Right renal pelvis (tissue), 4 donors: Measurements from ENCODE around the gene HMGN4. TPM values are rescaled to one million over a fixed set of nuclear protein-coding genes. Genes with fewer than 3 reads are reported as not detected.
A peak's percentile ranks its signal among the peaks of the same experiment; 100 is the strongest.
"Not testable (repeated sequence)": the region's sequence is repeated elsewhere in the genome, so short reads cannot be mapped to it uniquely, and the experiment has no call there.

Source experiments
- DNase-seq, 4 donors: peaks; one replicate each; pipeline ENCODE4 v3.0.0-alpha.2; 2013; ENCODE audit warnings: low read depth in 4 of 4, low spot score in 3 of 4, missing footprints in 1 of 4
- polyA plus RNA-seq, 4 donors: library from polyadenylated mRNA; unstranded; fragments of 120-200 nt; gene quantifications; one replicate each; pipeline ENCODE4 v1.2.1, GENCODE V29; 2013; ENCODE audit not compliant: insufficient read length in 4 of 4

The HMGN4 gene
- polyA plus RNA-seq, 4 donors: 85.5 to 94.0 (median 90.4) TPM

- peak in 1 of 4 donors; percentile 81 for DNase-seq
Observed at GRCh38 chr6:26521600-26522391, 16.4 kb upstream of the HMGN4 start.

- DNase-seq: not testable (repeated sequence)
Observed at GRCh38 chr6:26522486-26523228, 15.5 kb upstream of the HMGN4 start.

- not testable (repeated sequence) for DNase-seq
Observed at GRCh38 chr6:26524314-26524713, 13.9 kb upstream of the HMGN4 start.

GRCh38 chr6:26524722-26525370, 13.3 kb upstream of the HMGN4 start:
- no peak for DNase-seq

GRCh38 chr6:26525838-26526237, 12.3 kb upstream of the HMGN4 start:
- DNase-seq: no peak

GRCh38 chr6:26526928-26527327, 11.2 kb upstream of the HMGN4 start:
- no peak for DNase-seq

- DNase-seq: no peak
Observed at GRCh38 chr6:26530203-26530602, 8.0 kb upstream of the HMGN4 start.

GRCh38 chr6:26531897-26532296, 6.3 kb upstream of the HMGN4 start:
- no peak for DNase-seq

GRCh38 chr6:26532699-26533531, 5.3 kb upstream of the HMGN4 start:
- peak in 3 of 4 donors; percentile 86 to 93 (median 87) for DNase-seq

GRCh38 chr6:26533532-26533931, 4.6 kb upstream of the HMGN4 start:
- DNase-seq: no peak

- no peak for DNase-seq
Observed at GRCh38 chr6:26534681-26535465, 3.3 kb upstream of the HMGN4 start.

- peak in 1 of 4 donors; percentile 35 for DNase-seq
Observed at GRCh38 chr6:26536571-26537159, 1.5 kb upstream of the HMGN4 start.

- DNase-seq: peak in 3 of 4 donors; percentile 85 to 87 (median 86)
Observed at GRCh38 chr6:26537160-26537845, 863 bp upstream of the HMGN4 start.

- DNase-seq: peak in 1 of 4 donors; percentile 50
Observed at GRCh38 chr6:26538572-26538902, 371 bp downstream of the HMGN4 start.

- DNase-seq: no peak
Observed at GRCh38 chr6:26539071-26539615, 977 bp downstream of the HMGN4 start.

GRCh38 chr6:26541579-26541978, 3.4 kb downstream of the HMGN4 start:
- DNase-seq: no peak

- no peak for DNase-seq
Observed at GRCh38 chr6:26543953-26544352, 5.8 kb downstream of the HMGN4 start.

GRCh38 chr6:26544473-26544872, 6.3 kb downstream of the HMGN4 start:
- no peak for DNase-seq

GRCh38 chr6:26545627-26546026, 7.5 kb downstream of the HMGN4 start:
- no peak for DNase-seq
